ENCODE results near the gene DTNA.

The DTNA gene

GRCh38 chr18:34928754-34929335, 218.7 kb downstream of the DTNA start:
- DNase-seq (ENCODE audit: low read depth in 2 of 3, low spot score in 2 of 3), result no peak

- no peak for DNase-seq (ENCODE audit: low read depth in 2 of 3, low spot score in 2 of 3)
Measured at GRCh38 chr18:34929336-34929780, 219.3 kb downstream of the DTNA start.

- no peak for DNase-seq (ENCODE audit: low read depth in 2 of 3, low spot score in 2 of 3)
Measured at GRCh38 chr18:34932363-34932762, 222.3 kb downstream of the DTNA start.

GRCh38 chr18:34932792-34933466, 222.8 kb downstream of the DTNA start:
- no peak for DNase-seq (ENCODE audit: low read depth in 2 of 3, low spot score in 2 of 3)

GRCh38 chr18:34933909-34934661, 224.0 kb downstream of the DTNA start:
- no peak for DNase-seq (ENCODE audit: low read depth in 2 of 3, low spot score in 2 of 3)

- DNase-seq (ENCODE audit: low read depth in 2 of 3, low spot score in 2 of 3), result no peak
Measured at GRCh38 chr18:34936772-34937171, 226.7 kb downstream of the DTNA start.

- no peak for DNase-seq (ENCODE audit: low read depth in 2 of 3, low spot score in 2 of 3)
Measured at GRCh38 chr18:34938090-34938489, 228.0 kb downstream of the DTNA start.

Measured in activated CD8-positive, alpha-beta memory T cell treated with anti-CD3 and anti-CD28 coated beads for 48 hours (primary cell).